ENCODE measurements around the gene STK4. TPM values are rescaled to one million over a fixed set of nuclear protein-coding genes. Genes with fewer than 3 reads are reported as not detected.

Gene STK4
- total and polyA plus RNA-seq, 2 of the 4 experiments (the other 2 are of a cell fraction): 10.2 to 22.2 TPM

DNA sequence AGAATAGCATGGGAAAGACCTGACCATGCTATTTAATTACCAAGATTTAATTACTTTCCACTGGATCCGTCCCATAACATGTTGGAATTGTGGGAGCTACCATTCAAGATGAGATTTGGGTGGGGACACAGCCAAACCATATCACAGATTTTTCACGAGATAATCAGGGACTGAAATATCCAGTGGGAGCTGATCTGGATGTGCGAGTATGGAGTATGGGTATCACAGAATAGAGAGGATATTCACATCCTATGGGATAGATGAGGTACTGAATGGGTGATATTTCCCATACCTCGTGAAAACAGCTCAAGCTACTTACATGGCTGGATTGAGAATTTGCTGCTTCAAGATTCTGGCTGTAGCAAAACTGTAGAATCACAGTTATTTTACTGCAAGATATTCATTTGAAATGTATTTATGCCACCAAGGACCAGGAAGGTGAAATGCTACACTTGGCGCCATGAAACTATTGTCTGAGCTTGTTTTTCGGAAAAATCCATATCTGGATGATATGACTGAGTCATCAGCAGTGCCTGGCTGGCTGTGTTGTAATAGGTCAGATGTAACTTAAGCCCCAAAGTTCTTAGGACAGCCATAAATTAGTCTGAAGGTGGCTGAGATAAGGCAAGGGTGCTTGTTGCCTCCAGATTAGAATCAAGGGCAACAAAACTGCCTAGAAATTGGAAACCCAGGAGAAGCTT lies 104.8 kb downstream of the STK4 start:
- Histone ChIP-seq H4K8ac (ENCODE audit: low read depth in 2 of 2, low read length in 2 of 2) (no peak overlapping the region), H2BK15ac (ENCODE audit: low read depth, low read length) (no peak overlapping the region; the same call in 2 of the 3 replicates), H3K27ac (ENCODE audit: insufficient read depth, low read length) (no peak overlapping the region), H3K18ac (ENCODE audit: low read depth, low read length) (peak overlapping the region; percentile 42; the same call in 1 of the 2 replicates), H2AK9ac (replicated peaks; ENCODE audit: low read depth, low read length, poor library complexity) (no peak overlapping the region), H3K4me3 (ENCODE audit: insufficient read depth, low read depth, low read length) (no peak overlapping the region), H2AK5ac (ENCODE audit: low read depth, low read length) (no peak overlapping the region), H3K9me1 (ENCODE audit: insufficient read depth, low read length) (peaks cover 9% of the 10 kb centered on the region), H3K56ac (ENCODE audit: extremely low read depth, insufficient read depth, low read length) (no peak overlapping the region), H2BK20ac (ENCODE audit: low read depth, low read length) (no peak overlapping the region), H3K79me1 (ENCODE audit: low read depth in 1 of 2, low read length in 2 of 2) (peaks cover 13 to 18% of the 10 kb centered on the region in 2 experiments; a peak in 3 of 4 replicates), H3K14ac (replicated peaks; ENCODE audit: low read depth, low read length) (no peak overlapping the region), H4K20me1 (ENCODE audit: insufficient read depth, low read length) (no peaks in the 10 kb centered on the region), H3K4me1 (ENCODE audit: control insufficient read depth, insufficient read depth, low read length) (peaks cover 18% of the 10 kb centered on the region; the same call in 1 of the 2 replicates), H2BK5ac (ENCODE audit: low read depth, low read length, poor library complexity, severe bottlenecking) (peak overlapping the region; percentile 2), H4K91ac (ENCODE audit: insufficient read depth, low read depth, low read length) (no peak overlapping the region), H3K4me2 (ENCODE audit: low read depth, low read length) (no peak overlapping the region), H3K9me3 (ENCODE audit: control insufficient read depth, insufficient read depth, low read length) (no peaks in the 10 kb centered on the region), H3K4ac (ENCODE audit: low read depth, low read length) (no peak overlapping the region), H3K27me3 (ENCODE audit: control insufficient read depth, insufficient read depth, low read length) (no peaks in the 10 kb centered on the region), H2BK120ac (ENCODE audit: low read depth, low read length) (no peak overlapping the region), H3K23ac (ENCODE audit: low read depth, low read length) (no peak overlapping the region), H2AFZ (replicated peaks; ENCODE audit: low read length, poor library complexity) (no peak overlapping the region), H4K5ac (ENCODE audit: low read depth, low read length) (peak overlapping the region; percentile 12; the same call in 1 of the 2 replicates), H3K9ac (ENCODE audit: low read depth, low read length) (no peak overlapping the region), H3K36me3 (ENCODE audit: control insufficient read depth, insufficient read depth, low read length) (peaks cover 10% of the 10 kb centered on the region)
- WGBS, 2 experiments (ENCODE audit: extremely low coverage in 2 of 2, insufficient read length in 1 of 2): 100% methylated on average over 2 of the region's 6 CpGs; no CpG with 5 or more reads in 1 of the 2 experiments
- POLR2A ChIA-PET (ENCODE audit: unreplicated experiment): no interaction called here
- dilution Hi-C loops (cut with HindIII; ENCODE audit: low sequenced_read_pairs, unreplicated experiment): no loop called here
- no TSS peak for BruUV-seq (replicated peaks)
- intact Hi-C loops (cut with micrococcal nuclease): no loop called here
- peak; percentile 61 for TF ChIP-seq CEBPB (IDR thresholded peaks at IDR 0.05; ENCODE audit: low read depth, low read length)
- TF ChIP-seq RFX5 (IDR thresholded peaks at IDR 0.05; ENCODE audit: low read depth, low read length): no peak
- TF ChIP-seq, protein P1, sequence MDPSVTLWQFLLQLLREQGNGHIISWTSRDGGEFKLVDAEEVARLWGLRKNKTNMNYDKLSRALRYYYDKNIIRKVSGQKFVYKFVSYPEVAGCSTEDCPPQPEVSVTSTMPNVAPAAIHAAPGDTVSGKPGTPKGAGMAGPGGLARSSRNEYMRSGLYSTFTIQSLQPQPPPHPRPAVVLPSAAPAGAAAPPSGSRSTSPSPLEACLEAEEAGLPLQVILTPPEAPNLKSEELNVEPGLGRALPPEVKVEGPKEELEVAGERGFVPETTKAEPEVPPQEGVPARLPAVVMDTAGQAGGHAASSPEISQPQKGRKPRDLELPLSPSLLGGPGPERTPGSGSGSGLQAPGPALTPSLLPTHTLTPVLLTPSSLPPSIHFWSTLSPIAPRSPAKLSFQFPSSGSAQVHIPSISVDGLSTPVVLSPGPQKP (IDR thresholded peaks at IDR 0.05; ENCODE audit: borderline replicate concordance, low read depth, low read length): no peak
- no peak for TF ChIP-seq RAD21 (IDR thresholded peaks at IDR 0.05; ENCODE audit: low read length)
- no peak for TF ChIP-seq FOS (IDR thresholded peaks at IDR 0.05; ENCODE audit: low read depth, low read length)
- CTCF ChIA-PET: interaction anchor here (0.7 to 1.3 kb wide), 2 partner anchors 15 to 24 kb away, joined by 3 to 4 read pairs; no protein-coding TSS in a partner anchor
- in situ Hi-C loops (cut with MboI; ENCODE audit: low sequenced_read_pairs): no loop called here
- ATAC-seq (ENCODE audit: low read depth): no peak
- peak; percentile 26 for DNase-seq
